HCEC 1CT (cell line): ENCODE results near the gene WNT5B.

Experiments used
- DNase-seq: peaks from one replicate; pipeline ENCODE4 v3.0.0-alpha.2; 2017

The WNT5B gene

GRCh38 chr12:1628666-1629337 is at the start of gene WNT5B:
Gene WNT5B (plus strand): TSS chr12:1629231. CDS start chr12:1631355, 2,124 bp downstream.
- no peak for DNase-seq

- DNase-seq = peak; percentile 85
Measured at GRCh38 chr12:1579651-1580435, 49.2 kb upstream of the WNT5B start.

DNA sequence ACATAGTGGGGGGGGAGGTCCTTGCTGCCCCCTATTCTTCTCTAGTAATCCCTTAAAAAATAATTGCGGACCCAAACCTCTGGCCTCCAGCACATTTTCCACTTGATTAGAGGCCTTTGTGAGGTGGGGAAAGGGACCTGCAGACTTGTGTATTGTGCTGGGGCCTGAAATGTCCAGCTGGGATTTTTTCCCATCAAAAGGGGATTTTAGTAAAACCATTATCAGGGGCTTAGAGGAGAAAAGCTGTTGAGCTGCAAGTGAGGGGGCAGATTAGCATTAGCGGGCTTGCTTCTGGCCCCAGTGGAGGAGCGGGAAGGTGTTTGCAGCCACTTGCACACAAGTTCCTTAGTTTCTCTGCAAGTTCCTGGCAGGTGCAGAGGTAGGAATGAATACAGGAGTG is 48.5 kb upstream of the WNT5B start:
- no peak for DNase-seq

GRCh38 chr12:1581973-1582708 is 46.9 kb upstream of the WNT5B start:
- peak; percentile 70 for DNase-seq

DNA sequence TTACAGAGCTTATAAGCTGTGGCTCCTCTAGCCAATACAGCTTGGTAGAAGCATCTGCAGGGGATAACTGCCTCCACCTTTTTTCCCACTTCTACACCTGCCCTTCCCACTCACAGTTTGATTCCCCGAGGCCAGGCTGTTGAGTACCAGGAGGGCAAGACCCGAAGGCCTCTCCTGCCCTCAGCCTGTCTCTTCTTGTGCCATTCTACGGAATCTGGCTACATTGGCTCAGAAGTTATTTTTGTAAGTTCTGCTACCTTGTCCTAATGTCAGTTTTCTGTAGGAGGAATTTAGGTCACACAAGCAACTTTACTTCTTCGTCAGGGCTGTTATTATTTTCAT is 46.4 kb upstream of the WNT5B start:
- DNase-seq = no peak

DNA sequence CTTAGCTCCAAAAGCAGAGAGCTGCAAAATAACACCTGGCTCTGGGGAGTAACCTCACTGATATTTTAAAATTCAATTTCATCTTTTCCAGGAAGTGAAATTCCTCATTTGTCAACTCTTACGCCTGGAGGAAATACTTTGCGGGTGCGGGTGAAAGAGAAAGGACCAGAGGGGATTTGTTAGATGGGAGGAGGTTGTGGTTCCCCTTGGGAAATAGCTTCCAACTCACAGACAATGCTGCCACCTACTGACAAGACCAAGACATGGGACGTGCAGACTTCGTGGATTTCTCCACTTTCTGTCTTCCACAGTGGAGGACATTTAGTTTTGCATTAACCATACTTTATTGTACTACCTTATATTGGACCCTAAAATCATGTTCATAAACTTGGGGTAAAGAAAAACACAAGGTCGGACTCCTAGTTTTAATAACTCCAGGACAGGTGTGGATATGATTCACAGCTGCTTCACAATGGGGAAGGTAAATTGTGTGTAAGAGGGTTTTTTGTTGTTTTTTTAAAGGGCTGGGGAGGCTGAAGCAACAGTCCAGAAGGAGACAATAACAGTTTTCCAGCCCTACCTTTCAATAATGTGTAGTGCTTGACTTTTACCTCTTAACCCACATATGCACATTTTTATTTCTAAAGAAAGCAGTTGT is 45.5 kb upstream of the WNT5B start:
- peak; percentile 86 for DNase-seq

DNA sequence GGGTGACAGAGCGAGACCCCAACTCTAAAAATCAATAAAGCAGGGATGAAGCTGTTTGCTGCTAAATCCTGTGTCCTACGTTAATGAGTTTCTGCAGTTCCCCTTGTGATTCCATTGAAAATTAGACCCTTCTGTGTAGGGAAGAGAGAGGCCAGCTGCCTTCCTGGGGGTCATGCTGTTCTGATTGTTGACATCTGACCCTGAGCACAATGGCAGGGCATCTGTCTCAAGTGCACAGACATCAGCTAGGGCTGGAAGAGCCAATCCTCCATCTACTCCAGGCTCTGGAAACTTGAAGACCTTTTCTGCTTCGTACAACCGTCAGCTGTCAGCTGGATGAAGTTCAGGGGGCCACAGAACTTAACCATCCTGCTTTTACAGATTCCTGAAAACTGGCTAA is 44.7 kb upstream of the WNT5B start:
- DNase-seq = no peak

GRCh38 chr12:1587927-1588574 is 41.0 kb upstream of the WNT5B start:
- peak; percentile 7 for DNase-seq

DNA sequence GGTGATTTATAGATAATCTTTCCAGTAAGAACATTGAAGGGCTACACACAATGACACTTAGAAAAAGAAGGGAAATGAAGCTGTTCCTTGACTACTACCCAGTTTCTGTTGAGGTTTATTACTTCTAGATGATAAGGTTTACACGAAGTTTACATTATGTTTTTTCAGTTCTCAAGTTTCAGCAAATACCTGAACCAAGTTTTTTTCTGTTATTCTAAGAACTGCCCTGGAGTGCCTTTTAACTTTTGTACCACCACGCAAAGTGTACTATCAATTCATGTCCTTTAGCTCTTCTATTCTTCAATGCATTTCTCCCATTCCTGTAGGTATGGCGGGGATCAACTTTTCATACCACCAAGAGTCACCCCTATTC is 40.5 kb upstream of the WNT5B start:
- DNase-seq = peak; percentile 0

DNA sequence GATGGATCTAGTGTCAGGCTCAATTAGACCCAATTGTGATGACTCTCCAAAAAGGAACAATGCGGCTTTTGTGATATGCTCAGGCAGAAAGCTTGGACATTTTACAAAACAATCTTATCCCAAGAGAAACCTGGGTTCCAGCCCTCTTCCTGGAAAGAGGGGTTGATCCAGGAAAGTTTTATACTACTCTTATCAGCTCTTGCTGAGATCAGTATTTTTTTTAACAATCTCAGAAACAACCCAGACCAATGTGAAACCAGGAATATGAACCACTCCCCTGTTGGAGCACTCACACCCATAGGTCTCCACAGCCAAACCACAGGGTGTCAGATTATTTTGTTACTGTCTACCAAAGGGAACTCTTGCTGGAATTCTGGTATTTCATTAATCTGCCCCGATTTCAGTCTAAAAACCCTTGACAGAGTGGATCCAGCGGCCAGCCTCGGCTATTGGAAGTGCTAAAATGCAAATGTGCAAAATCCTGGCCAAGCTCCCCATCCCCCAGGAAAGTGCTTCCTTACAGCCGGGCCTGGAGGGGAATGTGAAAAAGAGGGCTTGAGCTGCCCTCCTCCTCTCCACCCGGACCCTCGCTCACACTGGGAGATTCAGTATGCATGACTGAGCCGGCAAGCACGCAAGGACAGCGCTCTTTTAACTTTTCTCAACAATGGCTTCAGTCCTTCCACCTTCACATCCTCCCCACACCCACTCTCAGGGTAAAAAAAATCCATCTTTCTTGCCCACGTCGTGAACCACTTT is 38.6 kb upstream of the WNT5B start:
- DNase-seq = peak; percentile 35

- peak; percentile 54 for DNase-seq
Measured at GRCh38 chr12:1591034-1591433, 38.0 kb upstream of the WNT5B start.

GRCh38 chr12:1591543-1591942 is 37.5 kb upstream of the WNT5B start:
- DNase-seq = no peak

DNA sequence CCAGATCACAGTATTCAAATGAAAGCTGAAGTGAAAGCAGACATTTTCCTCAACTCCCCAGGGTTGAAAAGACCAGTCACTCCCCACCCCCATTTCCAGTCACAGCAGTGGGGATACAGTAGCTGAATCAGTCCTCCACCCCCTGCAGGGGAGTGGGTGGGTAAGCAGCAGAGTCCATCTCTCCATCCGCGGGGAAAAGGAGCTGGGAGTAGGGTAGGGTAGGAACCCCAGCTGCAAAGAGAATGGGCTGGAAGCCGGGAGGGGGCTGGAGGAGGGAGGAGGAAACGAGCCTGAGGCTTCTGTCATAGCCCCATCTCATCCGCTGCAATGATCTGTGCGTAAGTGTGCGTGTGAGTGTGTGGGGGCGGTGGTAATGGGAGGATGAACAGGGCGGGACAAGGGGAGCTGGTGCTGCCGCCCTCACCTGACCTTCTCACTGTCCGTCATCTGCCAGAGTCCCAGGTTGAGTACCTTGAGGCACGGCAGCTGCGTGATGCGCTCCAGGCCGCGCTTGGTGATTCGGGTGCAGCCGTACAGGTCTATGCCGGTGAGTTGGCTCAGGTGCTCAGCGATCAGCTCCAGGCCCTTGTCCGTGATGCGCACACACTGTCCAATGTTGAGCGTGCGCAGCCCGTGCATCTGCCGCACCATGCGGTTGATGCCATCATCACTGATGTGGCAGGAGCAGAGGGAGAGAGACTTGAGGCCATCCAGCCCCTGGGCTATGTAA is 36.4 kb upstream of the WNT5B start:
- DNase-seq = peak; percentile 45

- peak; percentile 31 for DNase-seq
Measured at GRCh38 chr12:1593174-1594005, 35.6 kb upstream of the WNT5B start.

DNA sequence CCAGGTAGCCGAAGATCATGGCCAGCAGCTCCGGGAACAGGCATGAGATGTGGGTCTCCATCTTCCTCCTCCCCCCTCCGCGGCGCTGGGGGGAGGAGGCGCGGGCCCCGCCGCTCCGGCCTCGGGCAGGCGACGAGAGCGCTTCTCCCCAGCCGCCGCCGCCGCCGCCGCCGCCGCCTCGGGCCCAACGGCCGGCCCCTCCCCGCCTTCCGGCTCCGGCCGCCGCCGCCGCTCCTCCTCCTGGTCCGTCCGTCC is 35.1 kb upstream of the WNT5B start:
- peak; percentile 77 for DNase-seq

DNA sequence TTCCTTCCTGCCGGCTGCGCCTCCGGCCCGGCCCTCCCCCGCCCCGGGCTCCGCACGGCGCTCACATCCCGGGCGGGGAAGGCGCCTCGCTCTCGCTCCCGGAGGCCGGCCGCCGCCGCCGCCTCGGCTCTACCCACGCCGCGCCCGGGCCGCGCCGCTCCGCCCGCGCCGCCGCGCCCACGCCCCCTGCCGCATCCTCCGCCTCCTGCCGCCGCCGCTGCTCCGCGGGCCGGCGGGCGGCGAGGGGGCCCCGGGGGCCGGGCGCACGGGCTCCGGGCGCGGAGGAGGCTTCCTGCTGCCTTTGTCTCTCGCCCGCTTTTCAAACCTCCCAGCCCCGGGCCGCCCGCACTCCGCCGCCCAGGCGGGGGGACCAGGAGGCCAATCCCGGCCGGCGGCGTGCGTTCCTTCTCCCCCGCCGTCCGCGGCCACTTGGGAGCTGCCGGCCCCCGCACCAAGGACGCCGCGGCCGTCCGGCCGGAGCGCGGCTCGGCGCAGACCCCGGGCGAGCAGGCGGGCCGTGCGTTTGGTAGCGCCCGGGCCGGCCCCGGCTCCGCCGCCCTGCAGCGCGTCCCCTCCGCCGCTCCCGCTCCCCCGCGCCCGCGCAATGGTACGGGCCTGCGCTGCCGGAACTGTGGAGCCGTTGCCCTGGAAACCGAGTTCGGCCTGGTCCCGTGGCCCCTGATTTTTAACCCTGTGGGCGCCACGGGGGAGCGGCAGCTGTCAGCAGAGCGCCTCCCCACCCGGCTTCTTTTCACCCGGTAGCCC is 34.6 kb upstream of the WNT5B start, which contains the start of gene FBXL14:
Gene FBXL14, minus strand, starts transcription at position 321 of the 765 bp plus-strand sequence. CDS start 515 bp downstream, outside the sequence.
- DNase-seq = peak; percentile 78

DNA sequence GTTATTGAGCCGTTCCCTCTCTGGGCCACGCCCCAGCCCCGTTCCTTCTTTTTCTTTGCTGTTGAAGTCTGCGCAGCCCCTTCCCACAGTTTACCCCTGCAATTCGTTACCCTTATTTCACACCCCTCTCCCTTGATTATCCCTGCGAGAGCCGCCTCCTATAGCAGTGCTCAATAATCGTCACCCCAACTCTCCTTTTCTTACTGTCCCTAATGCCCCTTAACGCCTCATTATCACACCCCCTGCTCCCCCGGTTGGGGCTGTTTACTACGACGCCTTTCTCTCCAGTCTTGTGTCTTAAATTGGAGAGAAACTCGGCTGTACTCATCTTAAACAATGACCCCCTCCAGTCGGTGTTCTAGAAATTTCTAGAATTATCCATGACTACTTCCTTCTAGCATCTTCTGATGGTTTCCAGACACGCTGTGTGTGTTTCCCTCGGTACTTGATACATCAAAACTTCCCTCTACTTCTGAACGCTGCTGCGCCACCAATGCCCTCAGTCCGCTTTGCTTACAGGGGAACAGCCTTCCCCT is 33.9 kb upstream of the WNT5B start:
- DNase-seq = no peak

DNA sequence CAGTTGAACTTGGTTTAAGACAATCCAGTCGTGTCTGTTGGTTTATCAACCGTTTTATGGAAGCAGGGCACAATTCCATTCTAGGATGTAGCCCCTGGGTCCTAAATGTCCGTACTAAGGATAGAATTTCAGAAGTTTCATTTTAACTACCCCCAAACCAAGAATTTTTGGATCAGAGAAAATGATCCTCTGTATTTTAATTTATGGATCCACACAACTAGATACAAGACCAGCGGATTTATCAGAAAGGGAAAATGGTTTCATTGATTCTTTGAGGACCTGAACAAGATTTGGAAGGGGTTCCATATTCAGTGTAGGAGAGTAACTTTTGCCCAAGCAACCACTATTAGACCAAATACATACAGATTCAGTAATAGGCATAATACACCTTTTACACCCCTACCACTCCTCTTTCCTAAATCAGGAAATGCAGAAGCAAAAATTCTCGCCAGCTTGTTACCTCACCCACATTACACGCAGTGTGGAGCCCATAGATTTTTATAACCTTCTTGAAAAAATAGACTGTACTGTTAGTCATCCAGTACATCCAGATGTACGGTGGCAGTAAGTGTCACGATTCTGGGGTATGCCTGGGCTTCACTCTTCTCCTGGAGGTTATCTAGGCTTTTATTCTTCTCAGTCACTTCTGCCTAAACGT is 33.2 kb upstream of the WNT5B start:
- peak; percentile 59 for DNase-seq

- DNase-seq = no peak
Measured at GRCh38 chr12:1598757-1599156, 30.3 kb upstream of the WNT5B start.
